A549 (cell line): ENCODE data around the gene MSH6.

ENCODE experiments used
- CBX8 ChIP-seq: fragments of 200-600 bp; sonication (generic); IDR thresholded peaks from 2 replicates; pipeline ENCODE4 v1.6.1; 2016
- CTCF ChIP-seq: fragments of >200 bp; sonication (Bioruptor Twin); formaldehyde crosslinking; IDR thresholded peaks from 3 replicates; pipeline ENCODE4 v1.5.1; 2016
- EP300 ChIP-seq, 2 experiments: fragments of >200 bp; sonication (Bioruptor Twin); formaldehyde crosslinking; IDR thresholded peaks; 2 replicates in 1 of 2; 3 replicates in 1 of 2; pipeline ENCODE4 v1.6.1; 2016 to 2017
- PHF8 ChIP-seq: fragments of 200-600 bp; sonication (generic); IDR thresholded peaks from 2 replicates; pipeline ENCODE4 v1.6.1; 2016; ENCODE audit warnings: low read depth, mild to moderate bottlenecking, antibody characterized with exemption, moderate library complexity, borderline replicate concordance
- POLR2A ChIP-seq: IDR thresholded peaks from 2 replicates; pipeline ENCODE4 v1.6.1; 2012; ENCODE audit warnings: mild to moderate bottlenecking, low read length
- RFX5 ChIP-seq: fragments of 450-650 bp; IDR thresholded peaks from 2 replicates; pipeline ENCODE4 v1.7.1; 2014; ENCODE audit warnings: antibody characterized with exemption, mild to moderate bottlenecking, moderate library complexity
- SMC3 ChIP-seq: fragments of >200 bp; sonication (Bioruptor Twin); formaldehyde crosslinking; IDR thresholded peaks from 3 replicates; pipeline ENCODE4 v1.6.1; 2018; ENCODE audit warnings: inconsistent platforms

DNA sequence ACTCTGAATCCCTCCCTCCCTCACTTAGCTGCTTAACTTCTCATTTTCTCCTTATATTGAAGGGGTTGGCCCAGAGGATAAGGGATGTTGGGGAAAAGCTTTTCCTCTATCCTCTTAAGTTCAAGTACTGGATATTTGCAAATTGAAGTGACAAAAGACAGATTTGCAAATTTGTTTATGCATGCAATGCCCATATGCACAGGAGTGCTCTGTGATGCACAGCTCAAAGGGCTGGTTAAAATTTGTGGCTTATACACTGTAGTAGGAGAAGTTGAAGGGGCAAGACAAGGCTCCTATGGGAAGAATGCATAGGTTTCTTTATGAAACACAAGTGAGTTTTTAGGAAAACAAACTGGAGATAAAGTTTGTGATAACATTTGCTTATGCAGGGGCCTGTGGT is 8.4 kb upstream of the MSH6 start:
- TF ChIP-seq CTCF = no peak
- no peak for TF ChIP-seq PHF8
- TF ChIP-seq CBX8 = no peak
- TF ChIP-seq POLR2A = no peak
- no peak for TF ChIP-seq EP300 (IDR thresholded peaks at IDR 0.05)
- no peak for TF ChIP-seq RFX5
- no peak for TF ChIP-seq SMC3
